CD4-positive, CD25-positive, alpha-beta regulatory T cell (primary cell): ENCODE data around the gene TRAPPC3. TPM values are rescaled to one million over a fixed set of nuclear protein-coding genes. Genes with fewer than 3 reads are reported as not detected.

Experiments
- ATAC-seq, 2 donors: fragments of 150-1000 bp; cut with Tn5 transposase; one replicate each; pipeline ENCODE4 v1.10.0; 2021; ENCODE audit warnings: low read depth in 2 of 2, moderate number of reproducible peaks in 2 of 2, moderate library complexity in 1 of 2
- DNase-seq, 3 donors: peaks; one replicate each; pipeline versions ENCODE4 v3.0.0 to v3.0.0-alpha.2; 2012 to 2022; ENCODE audit warnings: mixed read lengths in 1 of 3
- H3K27ac ChIP-seq: one replicate; pipeline ENCODE4 v1.7.0; 2013; ENCODE audit warnings: mild to moderate bottlenecking, low read length; ENCODE audit not compliant: insufficient read depth, poor library complexity, severe bottlenecking
- H3K27me3 ChIP-seq: one replicate; pipeline ENCODE4 v1.7.0; 2013; ENCODE audit warnings: low read length; ENCODE audit not compliant: control insufficient read depth, insufficient read depth
- H3K36me3 ChIP-seq: one replicate; pipeline ENCODE4 v1.7.0; 2013; ENCODE audit warnings: mild to moderate bottlenecking, low read length, moderate library complexity; ENCODE audit not compliant: control insufficient read depth, insufficient read depth
- H3K4me1 ChIP-seq: 2 replicates; pipeline ENCODE4 v1.7.0; 2013; ENCODE audit warnings: mild to moderate bottlenecking, low read length; ENCODE audit not compliant: insufficient read depth, control insufficient read depth, poor library complexity, severe bottlenecking
- H3K4me3 ChIP-seq: one replicate; pipeline ENCODE4 v1.7.0; 2013; ENCODE audit warnings: low read depth, mild to moderate bottlenecking, low read length, moderate library complexity
- H3K9me3 ChIP-seq, 2 experiments: 1 replicate in 1 of 2; 2 replicates in 1 of 2; pipeline ENCODE4 v1.7.0; 2013; ENCODE audit warnings: low read length in 2 of 2, mild to moderate bottlenecking in 1 of 2, moderate library complexity in 1 of 2; ENCODE audit not compliant: control insufficient read depth in 2 of 2
- H3K27ac Mint-ChIP-seq, 3 donors: one replicate each; pipeline ENCODE4 v1.8.0; 2020 to 2022; ENCODE audit warnings: mild to moderate bottlenecking in 3 of 3, mixed read lengths in 3 of 3, moderate library complexity in 2 of 3
- H3K27me3 Mint-ChIP-seq: one replicate; pipeline ENCODE4 v1.8.0; 2022; ENCODE audit warnings: mild to moderate bottlenecking, mixed read lengths
- H3K36me3 Mint-ChIP-seq: one replicate; pipeline ENCODE4 v1.8.0; 2020; ENCODE audit warnings: mixed read lengths
- H3K4me1 Mint-ChIP-seq, 4 donors: one replicate each; pipeline ENCODE4 v1.8.0; 2020 to 2022; ENCODE audit warnings: mixed read lengths in 4 of 4, mild to moderate bottlenecking in 1 of 4
- H3K4me3 Mint-ChIP-seq, 4 donors: one replicate each; pipeline ENCODE4 v1.8.0; 2020 to 2022; ENCODE audit warnings: mild to moderate bottlenecking in 4 of 4, mixed read lengths in 4 of 4, moderate library complexity in 3 of 4
- H3K9me3 Mint-ChIP-seq, 7 donors: one replicate each; pipeline ENCODE4 v1.8.0; 2020 to 2022; ENCODE audit warnings: mixed read lengths in 7 of 7, mild to moderate bottlenecking in 3 of 7, moderate library complexity in 2 of 7
- polyA plus RNA-seq, 4 donors: library from polyadenylated mRNA; unstranded; fragments of 300-500 nt; fragmentation: Illumina TruSeq; gene quantifications; one replicate each; pipeline ENCODE4 v1.2.3, GENCODE V29; 2021
- total RNA-seq: library from RNA; stranded (reverse); gene quantifications from one replicate; pipeline ENCODE4 v1.2.3, GENCODE V29; 2022

Gene TRAPPC3
- total and polyA plus RNA-seq, 5 donors from 2014 or later, result 45.6 to 137 (median 124) TPM

DNA sequence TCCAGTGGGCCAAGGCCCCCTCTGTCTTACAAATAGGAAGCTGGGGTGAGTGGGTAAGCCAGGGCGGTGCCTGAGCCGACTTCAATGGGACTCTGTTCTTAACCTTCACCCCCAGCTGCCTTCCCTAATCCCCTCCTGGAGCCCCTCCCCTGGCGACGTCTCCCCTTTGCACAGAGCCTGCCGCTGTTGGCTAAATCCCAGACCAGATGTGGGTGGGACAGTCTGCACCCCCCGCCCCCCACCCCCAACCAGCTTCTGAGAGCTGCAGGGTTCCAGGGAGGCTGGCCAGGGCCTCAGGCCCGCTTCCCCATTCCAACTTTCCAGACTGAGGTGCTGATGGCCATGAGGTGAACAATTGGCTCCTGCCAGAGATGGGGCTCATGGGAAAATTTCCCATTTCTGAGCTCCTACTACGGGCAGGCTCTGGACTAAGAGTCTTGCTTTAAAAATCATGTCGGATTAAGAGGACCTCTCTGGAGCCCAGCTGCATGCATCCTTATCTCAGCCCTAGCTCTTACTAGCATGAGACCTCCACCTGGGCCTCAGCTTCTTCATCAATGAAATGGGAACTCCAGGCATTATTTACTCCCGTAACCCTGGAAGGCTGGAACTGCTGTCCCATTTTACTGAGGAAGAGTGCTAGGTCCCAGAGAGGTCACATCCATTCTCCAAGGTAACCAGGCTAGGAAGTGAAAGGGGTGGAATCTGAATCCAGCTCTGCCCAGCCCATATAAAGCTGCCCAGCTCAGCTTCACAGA is 30.7 kb downstream of the TRAPPC3 start:
- ATAC-seq, result no peak
- H3K4me1 Mint-ChIP-seq, result peaks cover 0 to 11% (median 8%) of the 10 kb centered on the region in 4 donors
- no peak overlapping the region for H3K4me3 Mint-ChIP-seq
- Histone ChIP-seq H3K4me3 (no peak overlapping the region), H3K4me1 (no peaks in the 10 kb centered on the region), H3K27me3 (peaks cover 3% of the 10 kb centered on the region), H3K9me3 (no peaks in the 10 kb centered on the region), H3K27ac (no peak overlapping the region), H3K36me3 (no peaks in the 10 kb centered on the region)
- H3K27ac Mint-ChIP-seq, result no peak overlapping the region
- H3K27me3 Mint-ChIP-seq, result peaks cover 33% of the 10 kb centered on the region
- peaks cover 0 to 2% (median 0%) of the 10 kb centered on the region in 7 donors for H3K9me3 Mint-ChIP-seq
- no peak for DNase-seq
- no peaks in the 10 kb centered on the region for H3K36me3 Mint-ChIP-seq

DNA sequence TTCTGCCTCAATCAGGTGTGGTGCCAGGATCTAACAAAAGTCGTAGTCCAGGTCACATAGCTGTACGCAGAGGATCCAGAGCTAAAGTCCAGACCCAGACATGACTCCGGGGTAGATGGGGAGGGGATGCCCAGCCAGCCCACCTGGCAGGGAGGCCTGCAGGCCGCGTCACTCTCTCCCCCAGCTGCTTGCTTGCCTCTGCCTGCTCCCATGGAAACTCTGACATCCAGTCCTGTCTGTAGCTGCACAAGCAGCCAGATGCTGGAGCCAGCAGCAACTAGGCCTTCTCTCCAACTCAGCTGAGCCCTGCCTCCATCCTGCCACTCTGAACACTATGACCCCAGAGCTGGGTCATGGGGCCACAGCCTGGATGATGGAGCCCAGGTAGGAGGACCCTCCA is 32.4 kb downstream of the TRAPPC3 start:
- Histone ChIP-seq H3K27me3 (no peaks in the 10 kb centered on the region), H3K9me3 (no peaks in the 10 kb centered on the region), H3K36me3 (no peaks in the 10 kb centered on the region), H3K27ac (no peak overlapping the region), H3K4me1 (no peaks in the 10 kb centered on the region), H3K4me3 (no peak overlapping the region)
- H3K27ac Mint-ChIP-seq, result no peak overlapping the region
- DNase-seq (no peak), ATAC-seq (no peak)
- peaks cover 0 to 2% (median 0%) of the 10 kb centered on the region in 7 donors for H3K9me3 Mint-ChIP-seq
- no peaks in the 10 kb centered on the region for H3K36me3 Mint-ChIP-seq
- H3K4me3 Mint-ChIP-seq, result no peak overlapping the region
- H3K4me1 Mint-ChIP-seq, result no peaks in the 10 kb centered on the region
- H3K27me3 Mint-ChIP-seq, result peaks cover 21% of the 10 kb centered on the region

DNA sequence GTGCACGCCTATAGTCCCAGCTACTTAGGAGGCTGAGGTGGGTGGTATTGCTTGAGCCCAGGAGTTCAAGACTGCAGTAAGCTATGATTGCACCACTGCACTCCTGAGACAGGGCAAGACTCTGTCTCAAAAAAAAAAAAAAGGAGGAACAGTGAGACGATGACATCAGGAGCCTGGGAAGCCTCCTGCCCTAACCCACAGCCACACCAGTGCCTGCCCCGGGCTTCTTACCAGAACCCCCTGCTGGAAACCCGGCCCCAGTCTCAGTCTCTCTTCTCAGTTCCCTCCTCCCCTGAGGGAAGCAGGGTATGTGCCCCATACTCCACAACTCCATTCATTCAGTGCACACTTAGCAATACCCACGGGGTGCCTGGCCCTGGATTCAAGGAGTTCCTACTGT is 33.4 kb downstream of the TRAPPC3 start:
- Mint-ChIP-seq H3K27me3 (peaks cover 15% of the 10 kb centered on the region), H3K9me3 (peaks cover 0 to 2% (median 0%) of the 10 kb centered on the region in 7 donors), H3K36me3 (no peaks in the 10 kb centered on the region), H3K4me3 (no peak overlapping the region), H3K27ac (no peak overlapping the region), H3K4me1 (peaks cover 0 to 5% (median 0%) of the 10 kb centered on the region in 4 donors)
- H3K27me3 ChIP-seq, result no peaks in the 10 kb centered on the region
- DNase-seq (no peak), ATAC-seq (no peak)
- H3K9me3 ChIP-seq, result no peaks in the 10 kb centered on the region
- no peaks in the 10 kb centered on the region for H3K36me3 ChIP-seq
- no peaks in the 10 kb centered on the region for H3K4me1 ChIP-seq
- H3K4me3 ChIP-seq, result no peak overlapping the region
- H3K27ac ChIP-seq, result no peak overlapping the region

DNA sequence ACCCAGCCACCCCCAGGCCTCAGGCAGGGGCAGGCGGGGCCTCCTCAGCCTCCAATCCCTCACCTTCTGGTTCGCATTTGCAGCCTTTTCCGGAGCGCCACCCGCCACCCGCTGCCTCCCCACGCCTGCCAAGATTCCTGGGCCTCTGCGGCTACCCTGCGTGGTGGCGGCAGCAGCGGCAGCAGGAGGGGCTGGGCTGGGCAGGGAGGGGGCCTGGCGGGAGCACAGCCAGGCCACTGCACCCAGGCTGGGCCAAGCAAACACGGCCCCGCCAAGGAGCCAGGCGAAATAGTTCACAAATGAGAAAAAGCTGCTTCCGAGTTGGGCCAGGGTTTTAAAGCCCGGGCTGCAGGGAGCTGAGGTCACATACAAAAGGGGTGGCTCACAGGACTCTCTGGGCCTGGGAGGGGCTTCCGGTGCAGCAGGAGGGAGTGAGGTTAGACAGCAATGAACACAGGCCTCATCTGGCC is 34.1 kb downstream of the TRAPPC3 start:
- ATAC-seq, result no peak
- H3K27ac ChIP-seq, result no peak overlapping the region
- H3K27me3 ChIP-seq, result no peaks in the 10 kb centered on the region
- Mint-ChIP-seq H3K27ac (no peak overlapping the region), H3K27me3 (peaks cover 8% of the 10 kb centered on the region), H3K4me3 (no peak overlapping the region), H3K9me3 (peaks cover 0 to 2% (median 0%) of the 10 kb centered on the region in 7 donors), H3K4me1 (peaks cover 0 to 7% (median 0%) of the 10 kb centered on the region in 4 donors), H3K36me3 (no peaks in the 10 kb centered on the region)
- no peaks in the 10 kb centered on the region for H3K36me3 ChIP-seq
- no peaks in the 10 kb centered on the region for H3K4me1 ChIP-seq
- no peak overlapping the region for H3K4me3 ChIP-seq
- DNase-seq, result no peak
- no peaks in the 10 kb centered on the region for H3K9me3 ChIP-seq

DNA sequence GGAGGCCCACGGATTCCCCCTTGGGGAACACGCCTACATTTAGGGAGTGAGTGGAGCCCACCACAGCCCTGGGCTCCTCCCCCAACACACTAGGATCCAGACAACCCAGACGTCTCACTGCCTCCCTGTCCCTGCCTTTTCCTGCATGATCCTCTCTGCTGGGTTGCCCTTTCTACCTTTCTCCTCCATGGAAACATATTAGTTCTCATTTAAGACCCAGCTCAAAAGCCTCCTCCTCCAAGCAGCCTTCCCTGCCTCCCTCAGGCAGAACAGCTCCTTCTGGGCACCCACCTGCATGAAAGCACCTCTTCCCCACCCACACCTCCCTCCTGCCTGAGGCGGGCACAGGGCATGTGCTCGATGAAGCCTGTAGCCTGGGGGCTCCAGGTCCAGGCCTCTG is 34.9 kb downstream of the TRAPPC3 start:
- Histone ChIP-seq H3K27ac (no peak overlapping the region), H3K9me3 (no peaks in the 10 kb centered on the region), H3K27me3 (no peaks in the 10 kb centered on the region), H3K4me1 (no peaks in the 10 kb centered on the region), H3K4me3 (no peak overlapping the region), H3K36me3 (no peaks in the 10 kb centered on the region)
- DNase-seq, result no peak
- Mint-ChIP-seq H3K27ac (no peak overlapping the region), H3K9me3 (no peaks in the 10 kb centered on the region), H3K36me3 (no peaks in the 10 kb centered on the region), H3K27me3 (peaks cover 5% of the 10 kb centered on the region), H3K4me1 (peaks cover 0 to 8% (median 0%) of the 10 kb centered on the region in 4 donors), H3K4me3 (no peak overlapping the region)
- no peak for ATAC-seq

DNA sequence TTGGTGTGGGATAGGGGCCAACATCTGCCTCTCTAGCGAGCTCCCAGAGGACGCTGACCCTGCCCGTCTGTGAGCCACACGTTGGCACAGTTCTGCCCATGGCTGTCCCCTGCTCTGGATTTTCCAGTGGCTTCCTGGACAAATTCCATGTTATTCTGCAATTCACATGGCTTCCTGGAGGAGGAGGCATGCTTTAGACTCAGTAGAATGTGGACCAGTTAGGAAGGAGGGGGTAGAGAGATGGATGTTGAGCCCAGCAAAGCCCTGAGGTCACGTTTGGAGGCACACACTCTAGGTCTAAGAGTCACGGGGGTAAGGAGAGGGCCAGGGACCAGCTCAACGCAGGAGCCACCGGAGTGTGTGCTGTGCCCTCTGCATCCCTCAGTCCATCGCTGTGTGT is 36.5 kb downstream of the TRAPPC3 start:
- Histone ChIP-seq H3K36me3 (no peaks in the 10 kb centered on the region), H3K4me3 (no peak overlapping the region), H3K4me1 (peaks cover 7% of the 10 kb centered on the region), H3K9me3 (no peaks in the 10 kb centered on the region), H3K27ac (no peak overlapping the region), H3K27me3 (no peaks in the 10 kb centered on the region)
- Mint-ChIP-seq H3K4me3 (no peak overlapping the region), H3K27ac (peak overlapping the region in 1 of 3 donors; percentile 72), H3K36me3 (no peaks in the 10 kb centered on the region), H3K9me3 (no peaks in the 10 kb centered on the region), H3K27me3 (peaks cover 5% of the 10 kb centered on the region), H3K4me1 (peaks cover 0 to 18% (median 2%) of the 10 kb centered on the region in 4 donors)
- ATAC-seq (no peak), DNase-seq (no peak)

DNA sequence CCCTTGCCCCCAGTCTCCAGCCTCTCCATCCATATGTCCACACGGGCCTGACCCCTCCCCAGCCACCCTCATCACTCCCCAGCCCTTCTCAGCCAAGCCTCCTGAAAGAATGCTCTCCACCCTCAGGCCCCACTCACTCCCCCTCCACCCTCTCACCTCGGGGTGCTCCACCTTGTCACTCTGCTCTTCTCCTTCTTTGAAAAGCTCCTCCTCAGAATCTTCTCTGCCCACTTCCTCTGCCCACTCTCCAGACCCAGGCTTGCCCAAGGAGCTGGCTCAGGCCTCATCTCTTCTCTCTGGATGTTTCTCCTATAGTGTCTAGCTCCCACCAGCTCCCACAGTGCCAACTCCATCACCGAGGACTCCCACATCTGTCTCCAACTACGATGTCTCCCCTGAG is 38.1 kb downstream of the TRAPPC3 start:
- ATAC-seq (no peak), DNase-seq (no peak)
- no peak overlapping the region for H3K4me3 Mint-ChIP-seq
- H3K27ac ChIP-seq, result no peak overlapping the region
- H3K36me3 Mint-ChIP-seq, result no peaks in the 10 kb centered on the region
- no peaks in the 10 kb centered on the region for H3K9me3 Mint-ChIP-seq
- no peaks in the 10 kb centered on the region for H3K27me3 ChIP-seq
- peaks cover 7% of the 10 kb centered on the region for H3K4me1 ChIP-seq
- no peak overlapping the region for H3K4me3 ChIP-seq
- H3K27me3 Mint-ChIP-seq, result peaks cover 5% of the 10 kb centered on the region
- peaks cover 0 to 18% (median 2%) of the 10 kb centered on the region in 4 donors for H3K4me1 Mint-ChIP-seq
- peak overlapping the region in 1 of 3 donors; percentile 80 for H3K27ac Mint-ChIP-seq
- H3K9me3 ChIP-seq, result no peaks in the 10 kb centered on the region
- H3K36me3 ChIP-seq, result no peaks in the 10 kb centered on the region
